Measurements from ENCODE around the gene FHL2. TPM values are rescaled to one million over a fixed set of nuclear protein-coding genes. Genes with fewer than 3 reads are reported as not detected.

The FHL2 gene
- total RNA-seq, 4 donors from 2014 or later: 23.3 to 88.3 (median 33.6) TPM

GRCh38 chr2:105325389-105325963 is 73.4 kb downstream of the FHL2 start:
- TF ChIP-seq CTCF (IDR thresholded peaks at IDR 0.05): no peak
- ATAC-seq (ENCODE audit: low FRiP score) (no peak), DNase-seq (ENCODE audit: low spot score) (no peak)

GRCh38 chr2:105324732-105325131 is 74.1 kb downstream of the FHL2 start:
- no peak for TF ChIP-seq CTCF (IDR thresholded peaks at IDR 0.05)
- ATAC-seq (ENCODE audit: low FRiP score) (no peak), DNase-seq (ENCODE audit: low spot score) (no peak)

- DNase-seq (ENCODE audit: low spot score) (no peak), ATAC-seq (ENCODE audit: low FRiP score) (no peak)
- TF ChIP-seq CTCF (IDR thresholded peaks at IDR 0.05): no peak
Measured at GRCh38 chr2:105324101-105324500, 74.8 kb downstream of the FHL2 start.

GRCh38 chr2:105323111-105323510 is 75.7 kb downstream of the FHL2 start:
- ATAC-seq (ENCODE audit: low FRiP score) (no peak), DNase-seq (ENCODE audit: low spot score) (no peak)
- no peak for TF ChIP-seq CTCF (IDR thresholded peaks at IDR 0.05)

GRCh38 chr2:105321875-105322646 is 76.8 kb downstream of the FHL2 start:
- no peak for TF ChIP-seq CTCF (IDR thresholded peaks at IDR 0.05)
- ATAC-seq (ENCODE audit: low FRiP score): no peak
- DNase-seq (ENCODE audit: low spot score): no peak

- no peak for DNase-seq (ENCODE audit: low spot score)
- no peak for ATAC-seq (ENCODE audit: low FRiP score)
- no peak for TF ChIP-seq CTCF (IDR thresholded peaks at IDR 0.05)
Measured at GRCh38 chr2:105320651-105321215, 78.1 kb downstream of the FHL2 start.

Measured in omental fat pad (tissue), 4 donors.